CD4-positive, alpha-beta T cell treated with Interleukin-15 for 4 hours (primary cell): ENCODE data around the gene CNBD2.
"Not testable (repeated sequence)": the region's sequence is repeated elsewhere in the genome, so short reads cannot be mapped to it uniquely, and the experiment has no call there.

Experiments used
- DNase-seq: peaks from one replicate; pipeline ENCODE4 v3.0.0-alpha.2; 2020; ENCODE audit warnings: low spot score

CNBD2 gene

DNA sequence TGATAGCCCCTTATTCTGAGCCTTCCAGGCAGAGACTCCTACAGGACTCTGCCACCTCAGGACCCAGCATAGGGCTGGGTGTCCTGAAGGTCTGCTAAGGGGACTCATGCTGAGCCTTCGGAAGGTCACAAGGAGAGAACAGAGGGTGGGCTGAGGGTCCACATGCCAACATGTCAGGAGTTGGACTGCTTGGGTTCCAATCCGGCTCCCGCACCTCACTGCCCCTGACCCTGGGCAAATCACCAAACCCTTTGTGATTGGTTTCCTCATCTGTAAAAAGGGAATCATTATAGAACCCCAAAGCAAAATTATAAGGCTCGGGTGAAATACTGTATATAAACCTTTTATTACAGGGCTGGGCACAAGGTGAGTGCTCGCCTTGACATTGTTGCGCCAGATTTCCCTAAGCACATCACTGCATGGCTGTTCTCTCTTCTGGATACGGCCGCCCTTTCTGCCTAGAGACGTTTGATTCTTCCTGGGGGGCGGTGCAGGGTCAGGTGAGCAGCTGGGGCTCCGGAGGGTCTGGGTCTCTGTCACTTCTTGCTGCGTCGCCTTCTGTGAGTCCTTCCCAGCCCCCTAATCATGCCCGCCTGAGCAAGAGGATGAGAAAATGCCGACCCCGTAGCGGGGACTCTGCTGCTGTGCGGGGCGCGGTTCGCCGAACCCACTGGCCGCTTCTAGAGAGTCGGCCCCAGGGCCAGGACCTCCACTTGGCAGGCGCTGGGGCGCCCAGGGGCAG is 95.7 kb downstream of the CNBD2 start:
- DNase-seq: no peak

DNA sequence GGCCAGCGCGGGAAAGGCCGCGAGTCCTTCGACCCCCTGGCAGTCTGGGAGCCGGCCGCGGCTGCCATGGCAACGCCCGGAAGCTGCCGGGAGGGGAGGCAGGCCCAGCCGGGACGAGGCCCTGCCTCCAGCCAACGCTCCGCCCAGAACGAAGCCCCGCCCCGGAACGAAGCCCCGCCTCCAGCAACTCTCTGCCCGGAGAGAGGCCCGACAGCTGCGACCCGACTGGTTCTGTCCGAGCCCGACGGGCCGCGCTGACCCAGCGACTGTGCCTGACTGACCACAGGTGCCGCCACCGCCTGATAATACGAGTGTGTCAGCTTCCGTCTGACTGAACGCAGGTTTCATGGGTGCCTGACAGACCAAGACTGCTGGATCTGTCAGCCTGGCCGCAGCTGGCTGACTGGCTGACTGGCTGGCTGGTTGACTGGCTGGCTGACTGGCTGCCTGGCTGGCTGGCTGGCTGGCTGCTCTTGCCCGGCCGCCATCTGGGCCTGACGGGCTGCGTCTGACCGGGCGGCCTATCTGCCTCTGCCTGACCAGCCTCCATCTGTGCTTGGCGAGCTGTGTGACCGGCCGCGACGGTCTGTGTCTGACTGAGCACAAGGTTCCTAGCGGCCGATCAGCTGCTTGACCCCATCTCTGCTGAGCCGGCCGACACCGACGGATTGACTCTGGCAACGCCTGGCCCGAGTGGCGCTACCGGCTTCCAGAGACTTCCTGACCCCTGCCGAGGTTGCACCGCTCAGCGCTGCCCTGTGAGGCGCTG is 96.5 kb downstream of the CNBD2 start:
- DNase-seq: peak; percentile 93

DNA sequence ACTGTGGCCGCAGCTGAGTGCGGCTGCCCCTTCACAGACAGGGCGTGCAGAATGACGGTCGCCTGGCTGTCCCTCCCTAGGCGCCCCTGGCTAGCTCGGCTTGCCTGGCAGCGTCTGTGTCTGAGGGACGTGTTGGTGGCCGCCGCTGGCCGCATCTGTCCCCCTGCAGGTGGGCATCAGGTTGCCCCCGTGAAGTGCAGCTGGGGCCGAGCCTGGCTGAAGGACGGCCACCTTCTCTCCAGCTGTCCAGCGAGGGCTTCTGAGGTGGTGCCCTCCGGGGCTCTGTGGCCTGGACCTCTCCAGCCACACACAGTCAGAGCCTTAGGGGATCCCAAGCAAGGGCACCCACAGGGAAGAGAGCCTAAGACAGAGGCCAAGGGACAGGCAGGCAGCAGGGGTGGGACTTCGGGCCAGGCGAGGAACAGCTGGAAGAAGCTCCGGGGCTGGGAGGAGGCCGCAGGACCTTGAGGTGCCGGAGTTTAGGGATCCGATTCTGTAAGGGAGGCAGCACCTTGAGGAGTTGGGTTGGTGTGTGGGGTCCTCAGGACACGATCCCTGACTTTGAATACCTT is 97.1 kb downstream of the CNBD2 start:
- DNase-seq: no peak

DNA sequence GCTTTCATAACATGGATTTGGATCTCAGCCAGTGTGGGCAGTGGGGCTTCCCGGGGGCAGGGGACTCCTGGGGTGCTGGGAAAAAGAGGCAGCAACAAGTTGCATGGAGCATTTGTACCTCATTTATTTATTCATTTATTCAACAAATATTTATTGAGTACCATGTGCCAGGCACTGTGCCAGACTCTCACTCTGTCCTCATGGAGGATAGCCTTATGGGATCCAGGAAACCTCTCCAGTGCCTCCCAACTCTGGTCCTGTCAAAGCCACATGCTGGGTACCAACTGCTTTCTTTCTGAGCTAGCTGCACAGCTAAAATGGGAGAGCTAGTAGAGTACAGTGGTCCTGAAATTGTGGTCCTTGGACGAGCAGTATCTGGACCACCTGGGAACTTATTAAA is 98.4 kb downstream of the CNBD2 start:
- no peak for DNase-seq

DNA sequence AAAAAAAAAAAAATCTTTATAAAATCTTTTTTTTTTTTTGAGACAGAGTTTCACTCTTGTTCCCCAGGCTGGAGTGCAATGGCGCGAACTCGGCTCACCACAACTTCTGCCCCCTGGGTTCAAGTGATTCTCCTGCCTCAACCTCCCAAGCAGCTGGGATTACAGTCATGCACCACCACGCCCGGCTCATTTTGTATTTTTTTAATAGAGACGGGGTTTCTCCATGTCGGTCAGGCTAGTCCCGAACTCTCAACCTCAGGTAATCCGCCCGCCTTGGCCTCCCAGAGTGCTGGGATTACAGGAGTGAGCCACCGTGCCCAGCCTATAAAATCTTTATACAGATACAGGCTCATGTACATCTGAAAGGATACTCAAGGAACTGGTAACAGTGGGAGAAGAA is 100.1 kb downstream of the CNBD2 start:
- not testable (repeated sequence) for DNase-seq

DNA sequence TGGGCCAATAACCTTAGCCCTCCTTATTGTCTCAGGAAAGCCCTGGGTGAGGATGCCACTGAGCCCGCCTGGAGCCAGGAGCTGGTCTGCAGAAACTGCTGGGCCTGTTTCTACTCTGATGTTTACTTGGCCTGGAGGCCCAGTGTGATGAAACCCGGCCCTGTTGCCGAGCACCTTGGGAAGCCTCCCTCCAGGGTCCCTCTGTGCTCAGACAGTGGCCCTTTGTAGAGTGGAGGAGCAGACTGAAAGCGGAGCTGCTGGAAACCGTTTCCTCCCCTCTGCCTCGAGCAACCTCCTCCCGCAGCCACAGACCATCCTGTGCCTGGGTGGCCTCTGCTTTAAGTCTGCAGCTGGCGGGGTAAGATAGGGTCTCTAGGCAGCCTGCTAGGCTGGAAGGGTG is 102.1 kb downstream of the CNBD2 start:
- no peak for DNase-seq

DNA sequence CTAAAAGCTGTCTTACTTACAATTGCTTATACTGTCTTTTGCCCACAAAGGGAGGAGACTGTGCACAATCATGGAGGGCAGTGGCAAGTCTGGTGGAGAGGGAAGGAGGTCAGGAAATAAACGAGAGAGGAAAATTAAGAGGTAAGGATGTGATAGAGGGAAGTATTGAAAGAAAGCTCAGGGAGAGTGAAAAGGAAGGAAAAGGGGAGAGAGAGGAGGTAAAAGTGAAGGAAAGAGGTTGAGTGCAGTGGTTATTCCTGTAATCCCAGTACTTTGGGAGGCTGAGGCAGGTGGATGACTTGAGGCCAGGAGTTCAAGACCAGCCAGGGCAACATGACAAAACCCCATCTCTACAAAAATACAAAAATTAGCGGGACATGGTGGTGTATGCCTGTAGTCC is 103.5 kb downstream of the CNBD2 start:
- no peak for DNase-seq

DNA sequence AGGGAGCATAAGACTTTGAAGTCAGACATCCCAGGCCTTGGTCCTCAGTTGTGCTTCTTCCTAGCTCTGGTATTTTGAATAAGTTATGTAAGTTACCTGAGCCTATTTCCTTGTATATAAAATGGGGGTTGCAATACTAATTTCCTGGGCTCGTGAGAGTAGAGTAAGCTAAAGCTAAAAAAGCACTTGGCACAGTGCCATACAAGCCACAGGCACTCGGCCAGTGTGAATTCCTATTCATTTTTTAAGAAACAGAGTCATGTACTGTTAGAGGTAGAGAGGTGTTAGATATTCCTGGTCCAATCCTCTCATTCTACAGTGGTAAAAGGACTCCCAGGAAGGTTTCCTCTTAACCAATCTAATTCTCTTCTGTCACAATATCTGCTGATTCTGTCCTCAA is 106.6 kb downstream of the CNBD2 start:
- no peak for DNase-seq

DNA sequence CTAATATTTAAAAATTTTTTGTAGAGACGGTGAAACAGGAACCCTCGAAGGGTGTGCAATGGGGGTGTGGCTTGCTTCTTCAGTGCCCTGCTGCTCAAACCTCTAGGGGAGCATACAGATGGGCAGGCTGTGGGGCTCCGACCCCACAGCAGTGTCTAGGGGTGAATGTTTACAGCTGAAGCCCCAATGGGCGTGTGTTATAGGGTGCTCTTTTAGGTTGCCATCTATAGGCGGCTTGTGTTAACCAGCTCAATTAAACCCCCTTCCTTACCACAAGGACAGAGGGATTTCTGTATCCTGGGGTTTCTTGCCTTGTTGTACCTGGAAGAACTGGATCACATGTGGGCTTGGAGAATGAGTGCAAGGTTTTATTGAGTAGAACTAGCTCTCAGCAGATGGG is 109.4 kb downstream of the CNBD2 start:
- not testable (repeated sequence) for DNase-seq

DNA sequence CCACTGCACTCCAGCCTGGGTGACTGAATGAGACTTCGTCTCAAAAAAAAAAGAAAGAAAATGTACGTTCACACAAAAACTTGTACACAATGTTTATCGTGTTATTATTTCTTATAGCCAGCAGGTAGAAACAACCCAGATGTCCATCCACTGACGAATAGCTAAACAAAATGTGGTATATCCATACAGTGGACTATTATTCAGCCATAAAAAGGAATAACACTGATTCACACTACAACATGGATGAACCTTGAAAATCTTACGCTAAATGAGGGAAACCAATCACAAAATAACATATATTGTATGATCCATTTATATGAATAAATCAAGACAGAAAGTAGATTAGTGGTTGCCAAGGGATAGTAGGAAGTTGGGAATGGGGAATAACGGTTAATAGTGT is 111.1 kb downstream of the CNBD2 start:
- no peak for DNase-seq

DNA sequence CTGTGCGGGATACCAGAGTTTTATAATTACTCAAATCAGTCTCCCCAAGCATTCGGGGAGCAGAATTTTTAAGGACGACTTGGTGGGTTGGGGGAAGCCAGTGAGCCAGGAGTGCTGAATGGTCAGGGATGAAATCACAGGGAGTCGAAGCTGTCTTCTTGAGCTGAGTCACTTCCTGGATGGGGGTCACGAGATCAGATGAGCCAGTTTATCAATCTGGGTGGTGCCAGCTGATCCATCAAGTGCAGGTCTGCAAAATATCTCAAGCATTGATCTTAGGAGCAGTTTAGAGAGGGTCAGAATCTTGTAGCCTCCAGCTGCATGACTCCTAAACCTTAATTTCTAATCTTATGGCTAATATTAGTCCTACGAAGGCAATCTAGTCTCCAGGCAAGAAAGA is 111.6 kb downstream of the CNBD2 start:
- DNase-seq: not testable (repeated sequence)
